Measurements from ENCODE around the gene RAB31. TPM values are rescaled to one million over a fixed set of nuclear protein-coding genes. Genes with fewer than 3 reads are reported as not detected.

The RAB31 gene
- total and polyA plus RNA-seq, 10 donors: 12.3 to 112 (median 72.6) TPM

DNA sequence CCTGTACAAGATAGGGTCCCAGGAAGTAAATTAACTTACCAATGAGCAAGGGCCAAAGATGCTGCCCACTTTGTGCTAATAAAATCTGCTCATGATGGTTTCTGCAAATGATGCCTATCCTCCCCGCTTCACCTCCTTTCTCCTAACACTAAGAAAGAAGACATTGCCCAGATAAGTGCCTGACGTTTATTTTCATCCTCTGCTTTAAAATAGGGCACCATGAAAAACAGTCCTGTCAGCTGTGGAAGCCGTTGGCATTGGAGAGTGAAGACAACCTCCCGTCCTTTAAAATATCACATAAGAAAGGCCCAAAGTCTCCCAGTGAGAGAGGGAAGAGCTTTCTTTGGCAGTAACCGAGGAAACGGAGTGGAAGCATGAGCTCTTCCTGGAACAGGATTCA lies 176.0 kb downstream of the RAB31 start:
- Histone ChIP-seq H3K27ac (no peak overlapping the region), H3K36me3 (no peaks in the 10 kb centered on the region), H3K4me3 (no peak overlapping the region), H3K9me3 (no peaks in the 10 kb centered on the region), H3K4me1 (no peaks in the 10 kb centered on the region), H3K27me3 (replicated peaks in 1 of 7) (no peaks in the 10 kb centered on the region)
- WGBS, 5 donors: 87 to 91% (median 90%) methylated on average over 6 of the region's 6 CpGs
- intact Hi-C loops (cut with DNase I; ENCODE audit: low total_unique reads): no loop called here
- DNase-seq: no peak
- TF ChIP-seq, protein P1, sequence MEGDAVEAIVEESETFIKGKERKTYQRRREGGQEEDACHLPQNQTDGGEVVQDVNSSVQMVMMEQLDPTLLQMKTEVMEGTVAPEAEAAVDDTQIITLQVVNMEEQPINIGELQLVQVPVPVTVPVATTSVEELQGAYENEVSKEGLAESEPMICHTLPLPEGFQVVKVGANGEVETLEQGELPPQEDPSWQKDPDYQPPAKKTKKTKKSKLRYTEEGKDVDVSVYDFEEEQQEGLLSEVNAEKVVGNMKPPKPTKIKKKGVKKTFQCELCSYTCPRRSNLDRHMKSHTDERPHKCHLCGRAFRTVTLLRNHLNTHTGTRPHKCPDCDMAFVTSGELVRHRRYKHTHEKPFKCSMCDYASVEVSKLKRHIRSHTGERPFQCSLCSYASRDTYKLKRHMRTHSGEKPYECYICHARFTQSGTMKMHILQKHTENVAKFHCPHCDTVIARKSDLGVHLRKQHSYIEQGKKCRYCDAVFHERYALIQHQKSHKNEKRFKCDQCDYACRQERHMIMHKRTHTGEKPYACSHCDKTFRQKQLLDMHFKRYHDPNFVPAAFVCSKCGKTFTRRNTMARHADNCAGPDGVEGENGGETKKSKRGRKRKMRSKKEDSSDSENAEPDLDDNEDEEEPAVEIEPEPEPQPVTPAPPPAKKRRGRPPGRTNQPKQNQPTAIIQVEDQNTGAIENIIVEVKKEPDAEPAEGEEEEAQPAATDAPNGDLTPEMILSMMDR (IDR thresholded peaks at IDR 0.05 in 8 of 11, conservative IDR thresholded peaks at IDR 0.05 in 3 of 11): no peak
- TF ChIP-seq POLR2AphosphoS5 (IDR thresholded peaks at IDR 0.05): no peak

GRCh38 chr18:9884532-9885140 lies 176.5 kb downstream of the RAB31 start:
- intact Hi-C loops (cut with DNase I; ENCODE audit: low total_unique reads): no loop called here

DNA sequence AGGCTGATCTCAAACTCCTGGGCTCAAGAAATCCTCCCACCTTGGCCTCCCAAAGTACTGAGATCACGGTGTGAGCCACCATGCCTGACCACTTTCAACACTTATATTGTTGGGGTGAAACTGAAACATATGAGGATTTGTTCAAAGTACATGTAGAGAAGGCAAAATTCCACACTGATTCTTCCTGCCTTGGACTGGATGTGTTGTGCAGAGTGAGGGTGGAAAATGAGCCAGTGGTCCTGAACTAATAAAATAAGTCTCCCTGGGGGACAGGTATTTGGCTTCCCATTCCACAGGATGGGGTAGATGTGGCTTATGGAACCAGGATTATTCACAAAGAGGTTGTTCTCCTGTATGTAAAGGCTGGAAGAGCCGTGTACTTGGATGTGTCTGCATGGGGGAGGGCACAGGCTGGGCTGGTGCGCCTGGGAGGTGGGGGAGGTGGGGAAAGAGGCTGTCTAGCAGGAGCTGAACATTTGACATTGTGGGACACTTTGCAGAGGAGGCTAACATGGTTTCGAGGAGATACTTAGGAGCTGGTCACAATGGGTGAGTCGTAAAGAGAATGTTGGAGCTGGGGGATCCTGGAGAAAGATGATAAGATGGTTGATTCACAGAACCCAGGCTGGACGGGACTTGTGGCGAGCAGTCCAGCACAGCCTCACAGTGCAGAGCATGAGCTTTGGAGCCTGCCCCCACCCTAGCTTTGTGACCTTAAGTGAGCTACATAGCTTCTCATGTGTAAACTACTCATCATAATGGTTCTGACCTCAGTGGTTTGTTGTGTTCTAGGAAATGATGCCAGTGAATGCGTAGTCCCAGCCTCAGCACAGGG lies 177.3 kb downstream of the RAB31 start, which contains the start of gene TXNDC2:
Gene TXNDC2 (plus strand): TSS at position 804 of the 835 bp plus-strand sequence. CDS start 708 bp downstream, outside the sequence.
- H3K9me3 ChIP-seq: no peaks in the 10 kb centered on the region
- DNase-seq: no peak
- WGBS, 5 donors: 87 to 92% (median 89%) methylated on average over 8 of the region's 8 CpGs
- no peaks in the 10 kb centered on the region for H3K4me1 ChIP-seq
- TF ChIP-seq POLR2AphosphoS5 (IDR thresholded peaks at IDR 0.05): no peak
- no peak for TF ChIP-seq POLR2A (IDR thresholded peaks at IDR 0.05)
- TF ChIP-seq, protein P1 (IDR thresholded peaks at IDR 0.05 in 8 of 11, conservative IDR thresholded peaks at IDR 0.05 in 3 of 11): no peak
- intact Hi-C loops (cut with DNase I; ENCODE audit: low total_unique reads): no loop called here
- no peak within 1 kb of the TSS for H3K27ac ChIP-seq
- H3K4me3 ChIP-seq: no peak within 1 kb of the TSS
- H3K27me3 ChIP-seq (replicated peaks in 1 of 7): no peaks in the 10 kb centered on the region
- H3K36me3 ChIP-seq: no peaks in the 10 kb centered on the region

More at GRCh38 chr18:9884532-9885140, 176.5 kb downstream of the RAB31 start:
- H3K27ac ChIP-seq: no peak overlapping the region
- H3K27me3 ChIP-seq (replicated peaks in 1 of 7): no peaks in the 10 kb centered on the region
- no peak overlapping the region for H3K4me3 ChIP-seq
- no peak for DNase-seq
- TF ChIP-seq, protein P1 (IDR thresholded peaks at IDR 0.05 in 8 of 11, conservative IDR thresholded peaks at IDR 0.05 in 3 of 11): no peak
- no peak for TF ChIP-seq POLR2AphosphoS5 (IDR thresholded peaks at IDR 0.05)
- TF ChIP-seq POLR2A (IDR thresholded peaks at IDR 0.05): no peak
- H3K36me3 ChIP-seq: no peaks in the 10 kb centered on the region
- H3K4me1 ChIP-seq: no peaks in the 10 kb centered on the region
- no peaks in the 10 kb centered on the region for H3K9me3 ChIP-seq
- 78 to 86% (median 83%) methylated on average over 11 to 12 of the region's 12 CpGs for WGBS, 5 donors

- intact Hi-C loops (cut with DNase I; ENCODE audit: low total_unique reads): no loop called here
Measured at GRCh38 chr18:9886005-9886348, 177.9 kb downstream of the RAB31 start.

More at GRCh38 chr18:9886005-9886348, 177.9 kb downstream of the RAB31 start:
- no peaks in the 10 kb centered on the region for H3K27me3 ChIP-seq (replicated peaks in 1 of 7)
- TF ChIP-seq POLR2AphosphoS5 (IDR thresholded peaks at IDR 0.05) (no peak), POLR2A (IDR thresholded peaks at IDR 0.05) (no peak)
- TF ChIP-seq, protein P1 (IDR thresholded peaks at IDR 0.05 in 8 of 11, conservative IDR thresholded peaks at IDR 0.05 in 3 of 11): no peak
- no peaks in the 10 kb centered on the region for H3K36me3 ChIP-seq
- H3K4me1 ChIP-seq: no peaks in the 10 kb centered on the region
- no peak overlapping the region for H3K4me3 ChIP-seq
- DNase-seq: no peak
- 95 to 97% (median 96%) methylated on average over 3 of the region's 3 CpGs for WGBS, 5 donors
- H3K9me3 ChIP-seq: no peaks in the 10 kb centered on the region
- H3K27ac ChIP-seq: no peak overlapping the region
